ENCODE measurements around the gene FA2H.
"Not testable (repeated sequence)": the region's sequence is repeated elsewhere in the genome, so short reads cannot be mapped to it uniquely, and the experiment has no call there.

Gene FA2H

DNA sequence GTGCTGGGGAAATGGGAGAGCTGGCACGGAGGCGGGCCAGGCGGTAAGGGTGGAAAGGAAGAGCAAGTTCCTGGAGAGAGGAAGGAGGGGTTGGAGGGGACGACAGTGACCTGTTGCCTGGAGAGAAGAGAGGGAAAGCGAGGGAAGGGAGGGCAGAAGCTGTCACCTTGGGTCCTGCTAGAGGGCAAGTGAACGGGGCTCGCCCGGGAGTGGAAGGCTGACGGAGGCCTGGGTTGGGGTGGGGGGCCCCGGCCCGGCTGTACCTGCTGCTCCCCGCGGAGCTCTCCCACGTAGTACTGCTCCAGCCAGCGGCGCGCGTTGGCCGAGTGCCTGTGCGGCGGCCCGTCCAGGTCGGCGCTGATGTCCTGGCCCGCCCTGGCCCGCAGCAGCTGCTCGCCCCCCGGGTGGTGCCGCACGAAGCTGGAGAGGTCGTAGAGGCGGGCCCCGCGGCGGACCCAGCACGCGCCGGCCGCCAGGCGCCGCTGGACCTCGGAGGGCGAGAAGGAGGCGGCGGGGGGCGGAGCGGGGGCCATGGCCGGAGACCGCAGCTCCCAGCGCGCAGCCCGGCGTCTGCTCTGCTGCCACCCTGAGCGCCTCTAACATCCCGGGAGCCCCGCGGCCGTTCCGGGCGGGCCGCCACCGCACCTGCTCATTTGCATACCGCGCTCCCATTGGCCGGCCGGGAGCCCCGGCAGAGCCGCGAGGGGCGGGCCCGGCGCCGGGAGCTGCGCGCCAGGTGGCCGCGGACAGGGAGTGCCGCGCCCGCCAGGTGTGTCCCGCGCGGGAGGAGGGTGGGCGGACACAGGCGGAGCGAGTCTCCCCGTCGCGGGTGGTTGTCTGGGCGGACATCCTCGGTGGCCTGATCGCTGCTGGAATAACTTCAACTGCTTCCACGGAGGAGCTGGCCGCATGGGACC lies at the start of gene FA2H:
Gene FA2H, minus strand, starts transcription at position 598 of the 917 bp plus-strand sequence. Its CDS starts 65 bp downstream, at position 533.
- peak; percentile 44 for DNase-seq (ENCODE audit: low spot score)

DNA sequence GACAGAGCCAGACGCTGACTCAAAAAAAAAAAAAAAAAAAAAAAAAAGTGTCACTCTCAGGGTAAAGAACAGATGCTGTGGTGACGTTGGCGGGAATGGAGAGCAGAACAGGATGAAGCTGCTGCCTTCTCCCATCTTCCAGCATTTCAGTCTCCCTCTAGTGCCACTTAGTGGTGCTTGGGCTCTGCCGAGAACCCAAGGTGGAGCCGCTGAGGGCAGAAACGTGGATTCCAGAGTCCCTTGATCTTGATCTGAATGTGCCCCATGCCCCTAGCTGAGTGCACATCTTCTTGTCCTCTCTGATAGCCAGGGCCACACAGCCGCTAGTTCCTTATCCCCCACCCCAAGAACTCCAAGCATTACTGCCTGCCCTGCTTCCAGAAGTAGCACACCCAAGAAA lies 43.2 kb upstream of the FA2H start:
- DNase-seq (ENCODE audit: low spot score): no peak

- DNase-seq (ENCODE audit: low spot score): peak; percentile 77
Observed at GRCh38 chr16:74813109-74813641, 38.6 kb upstream of the FA2H start.

GRCh38 chr16:74811911-74812310 lies 37.3 kb upstream of the FA2H start:
- DNase-seq (ENCODE audit: low spot score): no peak

DNA sequence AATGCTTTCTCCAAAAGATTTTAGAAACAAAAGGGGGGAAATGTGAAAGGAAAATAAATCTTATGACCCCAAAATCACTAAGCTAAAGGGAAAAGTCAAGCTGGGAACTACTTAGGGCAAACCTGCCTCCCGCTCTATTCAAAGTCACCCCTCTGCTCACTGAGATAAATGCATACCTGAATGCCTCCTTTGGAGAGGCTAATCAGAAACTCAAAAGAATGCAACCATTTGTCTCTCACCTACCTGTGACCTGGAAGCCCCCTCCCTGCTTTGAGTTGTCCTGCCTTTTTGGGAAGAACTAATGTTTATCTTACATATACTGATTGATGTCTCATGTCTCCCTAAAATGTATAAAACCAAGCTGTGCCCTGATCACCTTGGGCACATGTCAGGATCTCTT lies 36.6 kb upstream of the FA2H start:
- not testable (repeated sequence) for DNase-seq (ENCODE audit: low spot score)

- no peak for DNase-seq (ENCODE audit: low spot score)
Observed at GRCh38 chr16:74807052-74807646, 32.5 kb upstream of the FA2H start.

DNA sequence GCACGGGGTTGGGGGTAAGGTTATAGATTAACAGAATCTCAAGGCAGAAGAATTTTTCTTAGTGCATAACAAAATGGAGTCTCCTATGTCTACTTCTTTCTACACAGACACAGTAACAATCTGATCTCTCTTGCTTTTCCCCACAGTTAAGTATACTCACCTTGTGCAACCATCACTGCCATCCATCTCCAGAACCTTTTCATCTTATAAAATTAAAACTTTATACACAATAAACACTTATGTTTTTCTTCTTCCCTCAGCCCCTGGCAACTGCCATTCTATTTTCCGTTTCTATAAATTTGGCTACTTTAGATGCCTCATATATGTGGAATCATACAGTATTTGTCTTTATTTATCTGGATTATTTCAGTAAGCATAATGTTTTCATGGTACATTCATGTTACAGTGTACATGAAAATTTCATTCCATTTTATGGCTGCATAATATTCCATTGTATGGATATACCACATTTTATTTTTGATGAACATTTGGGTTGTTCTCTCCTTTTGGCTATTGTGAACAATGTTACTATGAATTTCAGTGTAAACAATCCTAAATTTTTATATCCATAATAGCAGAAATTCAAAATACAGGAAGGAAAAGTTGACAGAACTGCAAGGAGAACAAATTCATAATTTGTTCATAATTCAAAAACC lies 25.7 kb upstream of the FA2H start:
- DNase-seq (ENCODE audit: low spot score): no peak

DNA sequence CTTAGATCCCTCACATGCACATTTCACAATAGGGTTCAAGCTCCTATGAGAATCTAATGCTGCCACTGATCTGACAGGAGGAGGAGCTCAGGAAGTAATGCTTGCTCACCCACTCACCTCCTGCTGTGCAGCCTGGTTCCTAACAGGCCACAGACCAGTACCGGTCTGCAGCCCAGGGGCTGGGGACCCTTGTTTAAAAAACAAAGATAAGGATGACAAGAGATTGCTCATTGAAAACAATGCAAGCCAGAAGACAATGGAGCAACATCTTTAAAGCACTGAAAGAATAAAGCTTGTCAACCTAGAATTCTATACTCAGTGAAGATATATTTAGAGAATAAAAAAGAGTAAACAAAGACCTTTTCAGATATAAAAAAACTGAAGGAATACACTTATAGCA lies 22.8 kb upstream of the FA2H start:
- DNase-seq (ENCODE audit: low spot score): no peak

DNA sequence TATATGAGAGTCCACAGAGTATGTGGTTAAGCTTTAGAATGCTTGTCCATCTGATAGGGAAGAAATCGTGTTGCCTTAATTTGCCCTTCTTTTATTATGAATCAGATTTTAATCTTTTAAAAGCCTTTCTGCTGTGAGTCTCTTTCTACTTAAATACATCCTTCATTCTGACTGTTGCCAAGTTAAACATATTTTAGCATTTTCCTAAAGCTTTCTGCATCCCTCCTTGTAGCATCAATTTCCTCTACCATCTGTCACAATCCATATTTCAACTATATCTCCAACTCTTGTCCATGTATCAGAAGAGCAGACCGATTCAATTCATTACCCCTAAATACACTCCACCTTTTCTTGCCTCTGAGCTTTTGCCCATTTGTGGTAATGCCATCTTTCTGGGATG lies 20.5 kb upstream of the FA2H start:
- DNase-seq (ENCODE audit: low spot score): no peak

GRCh38 chr16:74794668-74795067 lies 20.0 kb upstream of the FA2H start:
- no peak for DNase-seq (ENCODE audit: low spot score)

DNA sequence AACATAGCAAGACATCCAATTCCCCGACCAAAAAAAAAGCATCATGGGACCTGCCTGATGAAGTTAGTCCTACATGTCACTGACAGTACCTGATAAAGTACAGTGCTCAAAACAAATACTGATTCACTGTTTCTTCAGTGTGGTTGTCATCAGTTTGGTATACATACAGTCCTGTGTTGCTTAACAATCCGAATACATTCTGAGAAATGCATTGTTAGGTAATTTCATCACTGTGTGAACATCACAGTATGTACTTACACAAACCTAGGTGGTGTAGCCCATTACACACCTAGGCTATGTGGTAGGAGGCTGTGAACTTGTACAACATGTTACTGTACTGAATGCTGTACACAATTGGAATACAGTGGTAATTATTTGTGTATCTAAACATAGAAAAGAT lies 19.0 kb upstream of the FA2H start:
- no peak for DNase-seq (ENCODE audit: low spot score)

- no peak for DNase-seq (ENCODE audit: low spot score)
Observed at GRCh38 chr16:74792225-74792624, 17.6 kb upstream of the FA2H start.

- not testable (repeated sequence) for DNase-seq (ENCODE audit: low spot score)
Observed at GRCh38 chr16:74791749-74792148, 17.1 kb upstream of the FA2H start.

GRCh38 chr16:74788108-74788507 lies 13.5 kb upstream of the FA2H start:
- no peak for DNase-seq (ENCODE audit: low spot score)

GRCh38 chr16:74785031-74785430 lies 10.4 kb upstream of the FA2H start:
- DNase-seq (ENCODE audit: low spot score): no peak

- no peak for DNase-seq (ENCODE audit: low spot score)
Observed at GRCh38 chr16:74778646-74779045, 4.0 kb upstream of the FA2H start.

GRCh38 chr16:74776926-74777325 lies 2.3 kb upstream of the FA2H start:
- no peak for DNase-seq (ENCODE audit: low spot score)

DNA sequence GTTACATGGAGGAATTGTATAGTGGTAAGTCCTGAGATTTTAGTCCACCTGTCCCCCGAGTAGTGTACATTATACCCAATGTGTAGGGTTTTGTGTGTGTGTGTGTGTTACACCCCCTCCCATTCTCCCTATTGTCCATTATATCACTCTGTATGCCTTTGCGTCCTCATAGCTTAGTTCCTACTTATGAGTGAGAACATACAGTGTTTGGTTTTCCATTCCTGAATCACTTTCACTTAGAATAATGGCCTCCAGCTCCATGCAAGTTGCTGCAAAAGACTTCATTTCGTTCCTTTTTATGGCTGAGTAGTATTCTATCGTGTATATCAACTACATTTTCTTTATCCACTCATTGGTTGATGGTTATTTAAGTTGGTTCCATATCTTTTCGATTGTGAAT lies 635 bp upstream of the FA2H start:
- no peak for DNase-seq (ENCODE audit: low spot score)

DNA sequence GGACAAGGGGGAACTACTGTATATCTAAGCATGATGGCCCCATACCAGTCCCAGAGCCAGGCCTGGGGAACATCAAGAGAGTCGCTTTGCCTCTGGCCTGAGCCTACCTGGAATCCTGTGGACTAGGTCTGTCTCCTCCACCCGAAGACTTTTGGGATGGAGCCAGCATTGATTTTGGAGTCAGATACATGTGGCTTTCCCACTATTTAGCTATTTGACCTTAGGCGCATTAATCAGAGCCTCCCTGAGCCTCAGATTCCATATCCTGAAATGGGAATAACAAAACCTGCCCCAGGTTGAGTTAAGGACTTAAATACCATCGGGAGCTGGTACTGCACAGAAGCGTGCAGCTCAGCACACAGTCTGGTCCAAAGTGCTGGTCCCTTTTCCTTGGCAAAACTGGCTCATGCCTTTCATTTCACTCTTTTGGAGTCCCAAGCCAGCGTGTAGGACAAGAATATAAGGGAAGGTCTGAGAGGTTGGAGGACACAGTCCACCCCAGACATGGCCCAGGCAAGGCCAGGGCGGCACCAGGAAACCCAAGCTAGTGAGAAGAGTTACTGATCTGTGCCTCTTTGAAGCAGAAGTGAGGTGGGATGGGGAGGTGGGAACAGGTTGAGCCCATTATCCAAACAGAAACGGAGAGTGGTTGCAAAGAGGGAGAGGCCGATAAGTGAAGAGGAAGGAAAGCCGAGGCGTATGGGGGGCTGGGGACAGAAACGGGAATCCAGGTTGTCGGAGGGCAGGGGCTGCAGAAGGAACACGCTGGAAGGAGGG lies 986 bp downstream of the FA2H start:
- no peak for DNase-seq (ENCODE audit: low spot score)

DNA sequence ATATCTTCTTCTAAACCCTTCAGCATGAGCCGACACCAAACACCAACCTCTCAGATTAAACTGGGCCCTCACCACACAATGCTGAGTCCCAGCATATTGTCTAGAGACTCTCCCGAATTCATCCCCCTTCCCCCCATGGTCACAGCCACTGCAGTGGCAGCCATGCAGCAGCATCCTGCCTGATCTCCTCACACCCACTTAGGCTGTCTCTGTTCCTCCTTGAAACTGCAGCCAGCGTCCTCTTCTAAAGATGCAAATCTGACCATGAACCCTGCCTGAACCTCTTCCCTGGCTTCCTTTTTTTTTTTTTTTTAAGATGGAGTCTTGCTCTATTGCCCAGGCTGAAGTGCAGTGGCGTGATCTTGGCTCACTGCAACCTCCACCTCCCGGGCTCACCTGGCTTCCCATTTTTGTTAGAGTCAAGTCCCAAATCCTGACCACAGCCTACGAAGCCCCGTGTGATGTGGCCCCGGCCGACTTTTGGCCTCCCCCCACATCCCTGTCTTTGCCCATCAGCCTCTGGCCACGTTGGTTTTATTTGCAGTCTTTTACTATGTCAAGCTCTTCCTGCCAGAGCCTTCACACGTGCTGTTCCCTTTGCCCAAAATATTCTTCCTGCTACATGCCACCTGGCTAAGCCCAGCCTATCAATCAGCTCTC lies 2.8 kb downstream of the FA2H start:
- no peak for DNase-seq (ENCODE audit: low spot score)

DNA sequence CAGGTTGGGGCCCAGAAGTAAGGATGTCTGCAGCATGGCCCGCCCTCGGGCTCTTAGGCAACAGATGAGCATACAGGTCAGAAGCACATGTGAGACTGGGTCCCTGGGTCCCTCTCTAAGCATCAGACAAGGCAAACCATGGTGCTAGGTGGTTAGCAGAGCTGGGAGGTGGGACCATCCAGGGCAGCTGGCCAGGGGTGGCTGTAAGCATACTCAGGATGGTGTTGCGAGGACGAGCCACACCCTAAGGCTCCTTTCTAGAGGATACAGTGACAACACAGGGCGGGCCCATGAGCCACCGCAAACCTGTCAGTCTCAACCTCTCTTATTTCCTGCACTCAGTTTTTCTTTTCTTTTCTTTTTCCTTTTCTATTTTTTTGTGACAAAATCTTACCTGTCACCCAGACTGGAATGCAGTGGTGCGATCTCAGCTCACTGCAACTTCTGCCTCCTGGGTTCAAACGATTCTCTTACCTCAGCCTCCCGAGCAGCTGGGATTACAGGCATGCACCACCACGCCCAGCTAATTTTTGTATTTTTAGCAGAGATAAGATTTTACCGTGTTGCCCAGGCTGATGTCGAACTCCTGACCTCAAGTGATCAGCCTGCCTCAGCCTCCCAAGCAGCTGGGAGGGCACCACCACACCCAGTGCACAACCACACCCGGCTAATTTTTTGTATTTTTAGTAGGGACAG lies 3.6 kb downstream of the FA2H start:
- no peak for DNase-seq (ENCODE audit: low spot score)
